HG03469 (cell line): Measurements from ENCODE around the gene PPP2R5C.

Experiments used
- ATAC-seq: cut with Tn5 transposase; IDR thresholded peaks from one replicate; pipeline ENCODE4 v1.9.1; 2021; ENCODE audit warnings: mild to moderate bottlenecking, moderate library complexity, moderate number of reproducible peaks; ENCODE audit not compliant: unreplicated experiment

The PPP2R5C gene

GRCh38 chr14:101907619-101908018, 146.1 kb downstream of the PPP2R5C start:
- ATAC-seq, result no peak

GRCh38 chr14:101908795-101909194, 147.3 kb downstream of the PPP2R5C start:
- no peak for ATAC-seq

- ATAC-seq, result no peak
Measured at GRCh38 chr14:101909371-101910096, 148.0 kb downstream of the PPP2R5C start.

GRCh38 chr14:101912841-101913240, 151.3 kb downstream of the PPP2R5C start:
- no peak for ATAC-seq

GRCh38 chr14:101914083-101914482, 152.6 kb downstream of the PPP2R5C start:
- ATAC-seq, result no peak

GRCh38 chr14:101915871-101916815, 154.6 kb downstream of the PPP2R5C start:
- no peak for ATAC-seq

- ATAC-seq, result no peak
Measured at GRCh38 chr14:101916816-101917412, 155.4 kb downstream of the PPP2R5C start.

GRCh38 chr14:101917413-101918017, 156.0 kb downstream of the PPP2R5C start:
- ATAC-seq, result no peak

- ATAC-seq, result no peak
Measured at GRCh38 chr14:101918065-101918989, 156.8 kb downstream of the PPP2R5C start.

GRCh38 chr14:101920271-101920670, 158.8 kb downstream of the PPP2R5C start:
- no peak for ATAC-seq

- no peak for ATAC-seq
Measured at GRCh38 chr14:101922866-101923265, 161.4 kb downstream of the PPP2R5C start.

- ATAC-seq, result no peak
Measured at GRCh38 chr14:101925152-101925551, 163.6 kb downstream of the PPP2R5C start.

GRCh38 chr14:101926085-101926484, 164.6 kb downstream of the PPP2R5C start:
- no peak for ATAC-seq

GRCh38 chr14:101926620-101927019, 165.1 kb downstream of the PPP2R5C start:
- ATAC-seq, result no peak

- ATAC-seq, result no peak
Measured at GRCh38 chr14:101927859-101928258, 166.3 kb downstream of the PPP2R5C start.

- no peak for ATAC-seq
Measured at GRCh38 chr14:101928415-101928841, 166.9 kb downstream of the PPP2R5C start.

GRCh38 chr14:101929096-101929495, 167.6 kb downstream of the PPP2R5C start:
- no peak for ATAC-seq

GRCh38 chr14:101929946-101930345, 168.4 kb downstream of the PPP2R5C start:
- no peak for ATAC-seq

- no peak for ATAC-seq
Measured at GRCh38 chr14:101932673-101933072, 171.2 kb downstream of the PPP2R5C start.

GRCh38 chr14:101933209-101933608, 171.7 kb downstream of the PPP2R5C start:
- no peak for ATAC-seq
